Adrenal gland (tissue), 12 donors: ENCODE results near the gene B4GAT1. TPM values are rescaled to one million over a fixed set of nuclear protein-coding genes. Genes with fewer than 3 reads are reported as not detected.

Experiments used
- DNase-seq, 7 donors: peaks; one replicate each; pipeline ENCODE4 v3.0.0-alpha.2; 2019 to 2020
- H3K27ac ChIP-seq, 5 donors: fragments of 200-600 bp; sonication (generic) in 4 of 5; 1 replicate in 3 of 5; 2 replicates in 2 of 5; pipeline versions ENCODE4 v1.5.1 to v1.8.0; 2016 to 2020; ENCODE audit warnings: mild to moderate bottlenecking in 1 of 5
- H3K27me3 ChIP-seq: fragments of 200-600 bp; 2 replicates; pipeline ENCODE4 v1.8.0; 2021
- H3K36me3 ChIP-seq, 2 donors: fragments of 200-600 bp; replicated peaks in 1 of 2; 1 replicate in 1 of 2; 2 replicates in 1 of 2; pipeline versions ENCODE4 v1.5.1 to v1.8.0; 2018 to 2022
- H3K4me1 ChIP-seq, 2 donors: fragments of 200-600 bp; replicated peaks in 1 of 2; 1 replicate in 1 of 2; 2 replicates in 1 of 2; pipeline versions ENCODE4 v1.5.1 to v1.8.0; 2018 to 2021
- H3K4me3 ChIP-seq, 4 donors: fragments of 200-600 bp; sonication (generic) in 3 of 4; one replicate each; pipeline ENCODE4 v1.5.1; 2016 to 2018
- H3K9me3 ChIP-seq, 3 donors: fragments of 200-600 bp; sonication (generic) in 1 of 3; replicated peaks in 1 of 3; 1 replicate in 2 of 3; 2 replicates in 1 of 3; pipeline versions ENCODE4 v1.5.1 to v1.8.0; 2016 to 2021
- POLR2A ChIP-seq, 2 donors: fragments of 450-650 bp; IDR thresholded peaks; one replicate each; pipeline ENCODE4 v1.6.1; 2017; ENCODE audit warnings: antibody characterized with exemption in 2 of 2, mild to moderate bottlenecking in 2 of 2, moderate library complexity in 1 of 2
- WGBS, 4 donors: extraction: QIAGEN DNeasy Blood & Tissue Kit in 2 of 4; methylation state at CpG; one replicate each; pipeline versions ENCODE4 v1.1.5 to v1.1.7; 2013 to 2017; 5-methylcytosine and 5-hydroxymethylcytosine counted together
- intact Hi-C, 2 donors: fragments of 100-400 bp; cut with DNase I; formaldehyde crosslinking; loops; one replicate each; pipeline versions ENCODE4 v1.14.1 to v1.15.0; 2022 to 2023
- polyA plus RNA-seq, 3 donors: library from polyadenylated mRNA; stranded (reverse); fragments of 200-250 nt in 2 of 3; fragments of 350-450 nt in 1 of 3; fragmentation: Illumina TruSeq in 1 of 3; extraction: RNeasy Lipid Tissue Mini Kit (QIAGEN cat#74804) in 1 of 3; gene quantifications; one replicate each; pipeline ENCODE4 v1.2.3, GENCODE V29; 2013 to 2014
- total RNA-seq, 9 donors: library from RNA; depleted of rRNA in 4 of 9; stranded (reverse); fragments of >200 nt in 4 of 9; fragments of 120-200 nt in 1 of 9; fragmentation: NEBNext Ultra II Directional in 1 of 9; extraction: Animal tissue kit (Norgen Biotek cat#: 25700) in 1 of 9; gene quantifications; one replicate each; pipeline versions ENCODE4 v1.1.0 to v1.2.4, GENCODE V29; 2013 to 2023
- TF ChIP-seq, protein P1 (sequence below), 6 experiments: fragments of 450-650 bp in 4 of 6; fragments of 200-600 bp in 2 of 6; sonication (generic) in 1 of 6; IDR thresholded peaks; 1 replicate in 5 of 6; 2 replicates in 1 of 6; pipeline versions ENCODE4 v1.5.1 to v1.8.0; 2016 to 2021; ENCODE audit warnings: antibody characterized with exemption in 6 of 6, mild to moderate bottlenecking in 2 of 6, moderate library complexity in 1 of 6
- donor health status: healthy with polysubstance abuse.
- donor health status: Bipolar disorder and iron deficiency.
- donor health status: DM: yes; HTN: yes; CAD: no.
- donor health status: DM: no; HTN: no; CAD: no.
- donor health status: DM: no; HTN: no; CAD: no.
- donor health status: DM: yes; HTN: yes; CAD: no.

B4GAT1 gene
- total and polyA plus RNA-seq, 12 donors: 20.8 to 115 (median 44.0) TPM

DNA sequence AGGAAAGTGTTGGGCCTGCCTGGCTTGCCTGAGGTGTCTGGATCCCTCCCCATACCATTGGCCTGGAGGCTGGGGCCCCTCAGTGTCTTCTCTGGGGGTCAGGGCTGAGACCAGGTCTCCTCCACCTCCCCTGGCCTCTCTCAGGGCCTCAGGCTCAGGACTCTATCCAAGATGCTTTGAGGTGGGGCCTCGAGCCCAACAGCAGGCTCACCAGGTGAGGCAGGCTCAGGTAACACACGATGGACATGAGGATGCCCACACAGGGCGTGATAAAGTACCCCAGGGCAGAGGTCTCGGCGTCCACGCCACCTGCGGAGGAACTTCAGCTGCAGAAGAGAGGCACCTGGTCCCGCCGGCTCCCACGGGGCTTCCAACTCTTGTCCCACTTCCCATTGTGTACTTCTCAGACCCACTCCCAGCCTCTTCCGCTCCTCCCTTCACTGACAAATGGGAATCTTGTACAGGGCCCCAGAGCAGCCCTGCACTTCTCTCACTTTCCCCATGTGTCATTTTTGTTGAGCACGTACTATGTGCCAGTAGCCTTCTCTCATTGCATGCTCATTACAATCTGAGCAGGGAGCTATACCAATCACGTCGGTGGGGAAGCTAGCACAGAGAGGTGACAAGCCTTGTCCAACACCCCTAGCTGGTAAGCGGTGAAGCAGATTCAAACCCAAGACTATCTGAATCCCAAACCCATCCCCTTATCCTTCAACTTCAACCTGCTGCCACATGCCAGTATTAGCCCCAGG is 20.3 kb upstream of the B4GAT1 start:
- Histone ChIP-seq H3K9me3 (no peaks in the 10 kb centered on the region), H3K36me3 (no peaks in the 10 kb centered on the region), H3K27ac (no peak overlapping the region), H3K4me1 (peaks cover 5 to 19% of the 10 kb centered on the region in 2 donors), H3K27me3 (peaks cover 8% of the 10 kb centered on the region), H3K4me3 (no peak overlapping the region)
- TF ChIP-seq, protein P1, sequence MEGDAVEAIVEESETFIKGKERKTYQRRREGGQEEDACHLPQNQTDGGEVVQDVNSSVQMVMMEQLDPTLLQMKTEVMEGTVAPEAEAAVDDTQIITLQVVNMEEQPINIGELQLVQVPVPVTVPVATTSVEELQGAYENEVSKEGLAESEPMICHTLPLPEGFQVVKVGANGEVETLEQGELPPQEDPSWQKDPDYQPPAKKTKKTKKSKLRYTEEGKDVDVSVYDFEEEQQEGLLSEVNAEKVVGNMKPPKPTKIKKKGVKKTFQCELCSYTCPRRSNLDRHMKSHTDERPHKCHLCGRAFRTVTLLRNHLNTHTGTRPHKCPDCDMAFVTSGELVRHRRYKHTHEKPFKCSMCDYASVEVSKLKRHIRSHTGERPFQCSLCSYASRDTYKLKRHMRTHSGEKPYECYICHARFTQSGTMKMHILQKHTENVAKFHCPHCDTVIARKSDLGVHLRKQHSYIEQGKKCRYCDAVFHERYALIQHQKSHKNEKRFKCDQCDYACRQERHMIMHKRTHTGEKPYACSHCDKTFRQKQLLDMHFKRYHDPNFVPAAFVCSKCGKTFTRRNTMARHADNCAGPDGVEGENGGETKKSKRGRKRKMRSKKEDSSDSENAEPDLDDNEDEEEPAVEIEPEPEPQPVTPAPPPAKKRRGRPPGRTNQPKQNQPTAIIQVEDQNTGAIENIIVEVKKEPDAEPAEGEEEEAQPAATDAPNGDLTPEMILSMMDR (IDR thresholded peaks at IDR 0.05): no peak
- no peak for TF ChIP-seq POLR2A (IDR thresholded peaks at IDR 0.05)
- WGBS, 4 donors: 88 to 91% (median 89%) methylated on average over 10 to 15 of the region's 15 CpGs
- intact Hi-C loops: no loop called here
- no peak for DNase-seq

DNA sequence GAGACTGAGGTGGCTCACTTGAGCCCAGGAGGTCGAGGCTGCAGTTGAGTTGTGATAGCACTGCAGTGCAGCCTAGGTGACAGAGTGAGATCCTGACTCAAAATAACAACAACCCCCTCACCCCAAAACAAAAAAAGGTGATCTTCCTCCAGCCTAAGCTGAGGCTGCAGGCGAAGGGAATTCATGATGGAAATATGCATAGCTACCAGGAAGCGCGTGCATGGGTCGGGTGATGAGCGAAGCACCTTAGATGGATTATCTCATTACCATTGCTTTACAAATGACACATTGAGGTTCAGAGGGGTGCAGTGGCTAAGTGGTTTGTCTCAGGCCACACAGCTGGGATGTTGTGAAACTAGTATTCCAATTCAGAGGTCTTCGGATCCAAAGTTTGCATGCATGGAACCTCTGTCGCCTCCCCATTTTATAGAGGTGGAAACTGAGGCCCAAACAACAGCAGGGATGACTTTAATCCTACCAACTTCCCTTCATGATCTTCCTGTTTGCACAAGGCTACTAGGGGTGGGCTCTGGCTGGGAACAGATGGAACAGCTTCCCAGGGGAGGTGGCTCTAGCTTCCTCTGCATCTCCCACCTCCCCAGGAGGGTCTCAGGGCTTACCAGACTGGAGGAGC is 19.5 kb upstream of the B4GAT1 start:
- TF ChIP-seq POLR2A (IDR thresholded peaks at IDR 0.05): no peak
- TF ChIP-seq, protein P1 (IDR thresholded peaks at IDR 0.05): no peak
- no peak for DNase-seq
- whole genome bisulfite sequencing, 4 donors: 89 to 95% (median 94%) methylated on average over 8 of the region's 8 CpGs
- H3K4me3 ChIP-seq: no peak overlapping the region
- intact Hi-C loops: no loop called here
- H3K4me1 ChIP-seq: peaks cover 0 to 11% of the 10 kb centered on the region in 2 donors
- no peaks in the 10 kb centered on the region for H3K36me3 ChIP-seq
- no peak overlapping the region for H3K27ac ChIP-seq
- no peaks in the 10 kb centered on the region for H3K9me3 ChIP-seq
- peaks cover 8% of the 10 kb centered on the region for H3K27me3 ChIP-seq

DNA sequence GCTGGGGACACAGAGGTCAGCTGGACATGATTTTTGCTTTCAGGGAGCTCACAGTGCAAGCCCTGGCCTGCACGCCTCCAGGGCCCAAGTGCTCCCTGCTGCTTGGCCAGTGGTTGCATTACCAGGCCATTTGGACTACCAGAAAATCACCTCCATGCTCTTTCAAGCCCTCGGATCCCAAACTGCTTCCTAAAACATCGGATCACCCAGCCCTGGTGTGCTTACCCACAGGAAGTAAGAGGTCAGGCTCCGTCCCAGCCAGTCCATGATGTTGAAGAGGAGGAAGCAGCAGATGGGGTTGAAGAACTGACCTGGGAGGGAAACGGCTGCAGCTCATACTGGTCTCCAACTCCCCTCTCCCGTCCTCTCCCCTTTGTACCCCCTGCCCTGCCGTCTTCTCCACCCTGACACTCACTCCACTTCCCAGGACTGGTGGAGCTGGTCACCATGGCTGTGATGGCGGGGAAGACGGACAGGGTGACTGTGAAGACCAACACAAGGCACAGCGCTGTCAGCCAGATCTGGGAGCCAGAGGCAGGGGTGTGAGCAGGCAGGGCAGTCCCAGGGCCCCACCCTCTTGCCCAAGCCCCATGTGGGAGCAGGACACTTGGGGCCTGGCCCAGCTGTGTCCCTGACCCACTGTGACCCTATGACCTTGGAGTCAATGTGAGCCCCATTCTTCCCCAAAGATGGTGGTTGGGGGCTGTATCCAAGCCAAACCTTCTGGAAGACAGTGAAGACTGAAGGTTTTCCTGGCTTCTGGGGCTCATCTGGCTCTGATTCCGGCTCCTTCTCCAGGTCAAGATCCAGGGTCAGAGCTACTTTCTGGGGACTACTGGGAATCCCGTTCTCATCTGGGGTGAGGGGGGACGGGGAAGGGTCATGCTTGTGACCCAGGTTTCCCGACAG is 18.5 kb upstream of the B4GAT1 start:
- 74 to 78% (median 76%) methylated on average over 13 to 14 of the region's 14 CpGs for WGBS, 4 donors
- Histone ChIP-seq H3K36me3 (no peaks in the 10 kb centered on the region), H3K4me1 (peaks cover 0 to 2% of the 10 kb centered on the region in 2 donors), H3K4me3 (no peak overlapping the region), H3K9me3 (no peaks in the 10 kb centered on the region), H3K27me3 (peaks cover 1% of the 10 kb centered on the region), H3K27ac (no peak overlapping the region)
- TF ChIP-seq POLR2A (IDR thresholded peaks at IDR 0.05): no peak
- TF ChIP-seq, protein P1 (IDR thresholded peaks at IDR 0.05): no peak
- intact Hi-C loops: no loop called here
- no peak for DNase-seq

DNA sequence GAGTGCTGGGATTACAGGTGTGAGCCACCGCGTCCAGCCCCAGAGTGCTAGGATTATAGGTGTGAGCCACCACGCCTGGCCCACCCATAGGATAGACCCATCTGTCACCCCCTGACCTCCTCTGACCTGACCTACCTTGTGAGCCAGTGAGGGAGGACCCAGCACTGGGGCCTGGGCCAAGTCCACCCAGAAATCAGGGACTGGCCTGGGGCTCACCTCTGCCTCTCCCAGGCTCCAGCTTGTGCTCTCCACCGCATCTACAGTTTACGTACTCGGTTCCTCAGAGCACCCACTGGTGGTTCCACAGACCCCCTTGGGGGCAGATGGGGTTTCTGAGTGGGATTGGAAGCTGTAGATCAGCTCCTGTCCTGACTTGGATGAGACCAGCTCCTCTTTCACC is 17.7 kb upstream of the B4GAT1 start:
- H3K27ac ChIP-seq: no peak overlapping the region
- H3K4me1 ChIP-seq: no peaks in the 10 kb centered on the region
- DNase-seq: no peak
- TF ChIP-seq, protein P1 (IDR thresholded peaks at IDR 0.05): no peak
- no peak for TF ChIP-seq POLR2A (IDR thresholded peaks at IDR 0.05)
- no peaks in the 10 kb centered on the region for H3K36me3 ChIP-seq
- WGBS, 4 donors: 88 to 99% (median 94%) methylated on average over 6 of the region's 6 CpGs
- intact Hi-C loops: no loop called here
- H3K4me3 ChIP-seq: no peak overlapping the region
- H3K27me3 ChIP-seq: no peaks in the 10 kb centered on the region
- no peaks in the 10 kb centered on the region for H3K9me3 ChIP-seq
